ENCODE results near the gene HRK. TPM values are rescaled to one million over a fixed set of nuclear protein-coding genes. Genes with fewer than 3 reads are reported as not detected.

Gene HRK
- total and polyA plus RNA-seq, 9 of the 15 experiments (the other 6 are each of a cell fraction or from before 2014, with no cell fraction given), result 0.01 to 0.05 (median 0.04) TPM; not detected in 6

GRCh38 chr12:116860263-116860662, 21.0 kb downstream of the HRK start:
- H3K79me2 ChIP-seq (ENCODE audit: control insufficient read depth, insufficient read depth, low read length), result no peaks in the 10 kb centered on the region
- H3K9me3 ChIP-seq (replicated peaks; ENCODE audit: control insufficient read depth, insufficient read depth, low read depth, low read length), result no peaks in the 10 kb centered on the region
- H3K9ac ChIP-seq (ENCODE audit: insufficient read depth in 1 of 2, low read depth in 2 of 2, low read length in 2 of 2), result no peak overlapping the region
- H4K20me1 ChIP-seq (replicated peaks; ENCODE audit: control insufficient read depth, insufficient read depth, low read length), result peaks cover 9% of the 10 kb centered on the region; the same call in 1 of the 2 replicates
- no peak overlapping the region for H3K4me3 ChIP-seq
- in situ Hi-C loops (cut with MboI), result no loop called here
- H3K27ac ChIP-seq (ENCODE audit: extremely low read depth, low read depth, low read length), result no peak overlapping the region
- H3K27me3 ChIP-seq (ENCODE audit: control insufficient read depth in 2 of 2, insufficient read depth in 2 of 2, low read length in 2 of 2), result peaks cover 17 to 26% of the 10 kb centered on the region in 2 experiments; a peak in 4 of 5 replicates
- no peaks in the 10 kb centered on the region for H3K36me3 ChIP-seq (ENCODE audit: control insufficient read depth, insufficient read depth, low read length)
- no peak for TF ChIP-seq PRPF4 (IDR thresholded peaks at IDR 0.05; ENCODE audit: insufficient read depth, low read depth, low read length, poor library complexity, severe bottlenecking)
- no peak for TF ChIP-seq XRCC4 (IDR thresholded peaks at IDR 0.05; ENCODE audit: extremely low read depth, insufficient read depth, insufficient read length)
- TF ChIP-seq NR1H2 (CRISPR knock-in tag; IDR thresholded peaks at IDR 0.05), result no peak
- TF ChIP-seq, protein P1, sequence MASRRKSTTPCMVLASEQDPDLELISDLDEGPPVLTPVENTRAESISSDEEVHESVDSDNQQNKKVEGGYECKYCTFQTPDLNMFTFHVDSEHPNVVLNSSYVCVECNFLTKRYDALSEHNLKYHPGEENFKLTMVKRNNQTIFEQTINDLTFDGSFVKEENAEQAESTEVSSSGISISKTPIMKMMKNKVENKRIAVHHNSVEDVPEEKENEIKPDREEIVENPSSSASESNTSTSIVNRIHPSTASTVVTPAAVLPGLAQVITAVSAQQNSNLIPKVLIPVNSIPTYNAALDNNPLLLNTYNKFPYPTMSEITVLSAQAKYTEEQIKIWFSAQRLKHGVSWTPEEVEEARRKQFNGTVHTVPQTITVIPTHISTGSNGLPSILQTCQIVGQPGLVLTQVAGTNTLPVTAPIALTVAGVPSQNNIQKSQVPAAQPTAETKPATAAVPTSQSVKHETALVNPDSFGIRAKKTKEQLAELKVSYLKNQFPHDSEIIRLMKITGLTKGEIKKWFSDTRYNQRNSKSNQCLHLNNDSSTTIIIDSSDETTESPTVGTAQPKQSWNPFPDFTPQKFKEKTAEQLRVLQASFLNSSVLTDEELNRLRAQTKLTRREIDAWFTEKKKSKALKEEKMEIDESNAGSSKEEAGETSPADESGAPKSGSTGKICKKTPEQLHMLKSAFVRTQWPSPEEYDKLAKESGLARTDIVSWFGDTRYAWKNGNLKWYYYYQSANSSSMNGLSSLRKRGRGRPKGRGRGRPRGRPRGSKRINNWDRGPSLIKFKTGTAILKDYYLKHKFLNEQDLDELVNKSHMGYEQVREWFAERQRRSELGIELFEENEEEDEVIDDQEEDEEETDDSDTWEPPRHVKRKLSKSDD (conservative IDR thresholded peaks at IDR 0.05; ENCODE audit: low read length), result no peak
- 0 out of 2 replicates have a peak, but pooled peaks have one; percentile 8 for TF ChIP-seq EGR1 (conservative IDR thresholded peaks at IDR 0.05)
- WGBS (ENCODE audit: insufficient coverage, low coverage, missing lambda C conversion rate), result 0% methylated on average over 3 of the region's 3 CpGs
- H2AFZ ChIP-seq (ENCODE audit: low read depth, low read length), result no peak overlapping the region
- ChIA-PET POLR2A (interaction anchor here (0.5 to 0.7 kb wide), 2 partner anchors 20 to 52 kb away, joined by 3 read pairs; no protein-coding TSS in a partner anchor), CTCF (ENCODE audit: low intra/inter-chr PET ratio) (no interaction called here)
- no peaks in the 10 kb centered on the region for H3K9me1 ChIP-seq (ENCODE audit: control insufficient read depth, insufficient read depth, low read length)
- no peak overlapping the region for H3K4me2 ChIP-seq (ENCODE audit: insufficient read depth, low read length)
- no peak for FAIRE-seq
- no peak for ATAC-seq
- no TSS peak for BruUV-seq (replicated peaks)
- H3K4me1 ChIP-seq (replicated peaks in 1 of 2; ENCODE audit: control insufficient read depth in 2 of 2, insufficient read depth in 2 of 2, low read length in 2 of 2), result no peaks in the 10 kb centered on the region; a peak in 2 of 5 replicates
- intact Hi-C loops (cut with micrococcal nuclease), result no loop called here
- no peak for DNase-seq (ENCODE audit: extremely low read depth in 1 of 4, low spot score in 3 of 4)
